HepG2 (cell line): ENCODE data around the gene GDF11. TPM values are rescaled to one million over a fixed set of nuclear protein-coding genes. Genes with fewer than 3 reads are reported as not detected.

Experiments used
- ARID2 ChIP-seq: sonication (generic); formaldehyde crosslinking; IDR thresholded peaks from 2 replicates; pipeline ENCODE4 v1.8.1; 2022; ENCODE audit warnings: mild to moderate bottlenecking, missing genetic modification reagents, borderline replicate concordance
- IRF2 ChIP-seq: IDR thresholded peaks from 2 replicates; pipeline ENCODE4 v1.6.1; 2018; ENCODE audit warnings: missing genetic modification reagents, missing compliant biosample characterization
- IRF9 ChIP-seq: sonication (generic); formaldehyde crosslinking; IDR thresholded peaks from 2 replicates; pipeline ENCODE4 v1.8.0; 2022; ENCODE audit warnings: missing genetic modification reagents, mild to moderate bottlenecking, borderline replicate concordance
- KDM3A ChIP-seq: IDR thresholded peaks from 2 replicates; pipeline ENCODE4 v1.6.1; 2018; ENCODE audit warnings: low read depth, missing compliant biosample characterization
- LBX2 ChIP-seq: sonication (generic); formaldehyde crosslinking; IDR thresholded peaks from 2 replicates; pipeline ENCODE4 v1.5.0; 2020; ENCODE audit warnings: missing genetic modification reagents, mild to moderate bottlenecking, borderline replicate concordance
- PITX1 ChIP-seq: sonication (generic); formaldehyde crosslinking; IDR thresholded peaks from 2 replicates; pipeline ENCODE4 v1.5.1; 2020; ENCODE audit warnings: mild to moderate bottlenecking, missing genetic modification reagents
- PTBP1 ChIP-seq: fragments of 200-400 bp; formaldehyde crosslinking; IDR thresholded peaks from 2 replicates; pipeline ENCODE4 v1.6.1; 2018; ENCODE audit warnings: low read length, low read depth; ENCODE audit not compliant: poor library complexity, severe bottlenecking
- U2AF2 ChIP-seq: fragments of 200-400 bp; formaldehyde crosslinking; IDR thresholded peaks from 2 replicates; pipeline ENCODE4 v1.6.1; 2017; ENCODE audit warnings: low read depth, mild to moderate bottlenecking, low read length
- ZBTB33 ChIP-seq: sonication (generic); formaldehyde crosslinking; IDR thresholded peaks from 2 replicates; pipeline ENCODE4 v1.4.0; 2020; ENCODE audit warnings: missing genetic modification reagents
- ZBTB46 ChIP-seq: sonication (generic); formaldehyde crosslinking; IDR thresholded peaks from 2 replicates; pipeline ENCODE4 v1.4.0; 2020; ENCODE audit warnings: mild to moderate bottlenecking, missing genetic modification reagents, borderline replicate concordance
- ZFX ChIP-seq: sonication (generic); formaldehyde crosslinking; IDR thresholded peaks from 2 replicates; pipeline ENCODE4 v1.4.0; 2020; ENCODE audit warnings: mild to moderate bottlenecking, low read depth, missing genetic modification reagents, moderate library complexity
- ZNF414 ChIP-seq: sonication (generic); formaldehyde crosslinking; IDR thresholded peaks from 2 replicates; pipeline ENCODE4 v1.5.0; 2020; ENCODE audit warnings: missing genetic modification reagents
- ZNF451 ChIP-seq: sonication (generic); formaldehyde crosslinking; IDR thresholded peaks from 2 replicates; pipeline ENCODE4 v1.5.0; 2020; ENCODE audit warnings: mild to moderate bottlenecking, missing genetic modification reagents
- ZNF569 ChIP-seq: sonication (generic); formaldehyde crosslinking; IDR thresholded peaks from 2 replicates; pipeline ENCODE4 v1.5.0; 2020; ENCODE audit warnings: mild to moderate bottlenecking, missing genetic modification reagents, moderate library complexity, borderline replicate concordance
- ZNF704 ChIP-seq: sonication (generic); formaldehyde crosslinking; IDR thresholded peaks from 2 replicates; pipeline ENCODE4 v1.8.1; 2023; ENCODE audit warnings: mild to moderate bottlenecking, inconsistent platforms, moderate library complexity, missing genetic modification reagents, borderline replicate concordance
- ZNF879 ChIP-seq: sonication (generic); formaldehyde crosslinking; IDR thresholded peaks from 2 replicates; pipeline ENCODE4 v1.8.1; 2023; ENCODE audit warnings: missing genetic modification reagents
- polyA plus RNA-seq, 8 experiments: library from polyadenylated mRNA; depleted of rRNA in 3 of 8; stranded (reverse) in 7 of 8; unstranded in 1 of 8; fragments of >200 nt; fragmentation: Illumina TruSeq in 4 of 8; extraction: Trizol in 4 of 8; gene quantifications; 2 replicates each; pipeline versions ENCODE4 v1.2.1 to v1.2.3, GENCODE V29; 2011 to 2016; ENCODE audit warnings: low read depth in 4 of 8, missing spikeins in 1 of 8, mixed read lengths in 1 of 8; ENCODE audit not compliant: insufficient read depth in 1 of 8
- total RNA-seq, 5 experiments: library from RNA; depleted of rRNA; stranded (reverse); fragments of >200 nt; fragmentation: Illumina TruSeq; extraction: Trizol; gene quantifications; 2 replicates each; pipeline ENCODE4 v1.2.3, GENCODE V29; 2016; ENCODE audit warnings: low read depth in 1 of 5

The GDF11 gene
- total and polyA plus RNA-seq, 2 of the 13 experiments (the other 11 are each of a cell fraction or from before 2014, with no cell fraction given), result 0.63 to 1.5 TPM

GRCh38 chr12:55720894-55721444, 22.0 kb upstream of the GDF11 start (continued):
- TF ChIP-seq IRF2 (CRISPR knock-in tag) (peak; percentile 31; the same call in 1 of the 2 replicates), U2AF2 (no peak), ZFX (CRISPR knock-in tag) (no peak), PTBP1 (no peak), ZBTB46 (0 out of 2 replicates have a peak, but pooled peaks have one; percentile 63), ZBTB33 (CRISPR knock-in tag) (peak; percentile 88), KDM3A (0 out of 2 replicates have a peak, but pooled peaks have one; percentile 60), ZNF414 (CRISPR knock-in tag) (no peak), IRF9 (no peak), ZNF879 (CRISPR knock-in tag) (no peak), ARID2 (no peak), ZNF704 (CRISPR knock-in tag) (no peak), PITX1 (0 out of 2 replicates have a peak, but pooled peaks have one; percentile 14), ZNF569 (no peak), LBX2 (CRISPR knock-in tag) (no peak), ZNF451 (CRISPR knock-in tag) (no peak)
